Measurements from ENCODE around the gene KIF1C. TPM values are rescaled to one million over a fixed set of nuclear protein-coding genes. Genes with fewer than 3 reads are reported as not detected.

The KIF1C gene
- total RNA-seq: 83.3 and 112 TPM in 2 replicates

GRCh38 chr17:4997302-4998026, at the start of gene KIF1C, which contains the start of gene INCA1:
Gene KIF1C (plus strand): TSS chr17:4997950. CDS start chr17:5000247, 2,297 bp downstream.
Gene INCA1 (minus strand): TSS chr17:4997522. CDS start chr17:4994437, 3,085 bp downstream.

GRCh38 chr17:4948166-4948930, 49.4 kb upstream of the KIF1C start, which contains the start of gene PFN1:
Gene PFN1 (minus strand): TSS chr17:4948530. CDS start chr17:4948394, 136 bp downstream.

GRCh38 chr17:4950746-4951204, 47.0 kb upstream of the KIF1C start, which contains the start of gene ENO3:
Gene ENO3 (plus strand): TSS chr17:4951119. CDS start chr17:4951830, 711 bp downstream.

GRCh38 chr17:4967539-4968485, 29.9 kb upstream of the KIF1C start, which contains the start of gene SPAG7:
Gene SPAG7 (minus strand): TSS chr17:4967817. CDS start chr17:4967804, 13 bp downstream.

GRCh38 chr17:4986951-4987766, 10.6 kb upstream of the KIF1C start, which contains the start of gene CAMTA2:
Gene CAMTA2 (minus strand): TSS chr17:4987675. CDS start chr17:4986222, 1,453 bp downstream.

GRCh38 chr17:5035315-5035714, 37.6 kb downstream of the KIF1C start, which contains the start of gene SLC52A1:
Gene SLC52A1 (minus strand): TSS chr17:5035426. CDS start chr17:5034606, 820 bp downstream.

Other genes with a start within 250 kb of the KIF1C start
- not detected in 2 replicates for gene TM4SF5, start 226.1 kb upstream of the KIF1C start, total RNA-seq
- gene VMO1, start 211.6 kb upstream of the KIF1C start, total RNA-seq: 0.33 TPM in 2 replicates
- not detected in 2 replicates for gene GLTPD2, start 209.0 kb upstream of the KIF1C start, total RNA-seq
- gene PSMB6, start 201.8 kb upstream of the KIF1C start, total RNA-seq: 88.0 and 106 TPM in 2 replicates
- gene PLD2, start 190.8 kb upstream of the KIF1C start, total RNA-seq: 16.4 and 25.9 TPM in 2 replicates
- 49.9 and 73.2 TPM in 2 replicates for gene MINK1, start 164.6 kb upstream of the KIF1C start, total RNA-seq
- gene C17orf107, start 98.4 kb upstream of the KIF1C start, total RNA-seq: 6.4 and 9.9 TPM in 2 replicates
- gene CHRNE, start 94.9 kb upstream of the KIF1C start, total RNA-seq: 0.33 and 2.8 TPM in 2 replicates
- not detected in 2 replicates for gene GP1BA, start 65.7 kb upstream of the KIF1C start, total RNA-seq
- gene SLC25A11, start 57.9 kb upstream of the KIF1C start, total RNA-seq: 69.7 and 71.2 TPM in 2 replicates
- gene RNF167, start 57.7 kb upstream of the KIF1C start, total RNA-seq: 26.6 and 27.2 TPM in 2 replicates
- gene PFN1, start 49.4 kb upstream of the KIF1C start, total RNA-seq: 405 and 683 TPM in 2 replicates
- 3.3 and 3.4 TPM in 2 replicates for gene ENO3, start 46.8 kb upstream of the KIF1C start, total RNA-seq
- 39.8 and 47.0 TPM in 2 replicates for gene SPAG7, start 30.1 kb upstream of the KIF1C start, total RNA-seq
- gene CAMTA2, start 10.3 kb upstream of the KIF1C start, total RNA-seq: 17.1 and 23.0 TPM in 2 replicates
- 0.23 and 0.46 TPM in 2 replicates for gene INCA1, start 428 bp upstream of the KIF1C start, total RNA-seq
- gene SLC52A1, start 37.5 kb downstream of the KIF1C start, total RNA-seq: 0.07 and 0.13 TPM in 2 replicates
- gene ZFP3, start 80.5 kb downstream of the KIF1C start, total RNA-seq: 0.92 and 1.6 TPM in 2 replicates
- gene ZNF232, start 113.9 kb downstream of the KIF1C start, total RNA-seq: 4.1 and 5.1 TPM in 2 replicates
- gene USP6, start 118.1 kb downstream of the KIF1C start, total RNA-seq: under 0.01 TPM in 1 of 2 replicates, not detected in the other
- 4.6 and 5.7 TPM in 2 replicates for gene ZNF594, start 193.9 kb downstream of the KIF1C start, total RNA-seq
- not detected in 2 replicates for gene SCIMP, start 236.9 kb downstream of the KIF1C start, total RNA-seq

Data from smooth muscle cell of the pulmonary artery (primary cell).